HepG2 (cell line): ENCODE measurements around the gene SSX5. TPM values are rescaled to one million over a fixed set of nuclear protein-coding genes. Genes with fewer than 3 reads are reported as not detected.

Experiments used
- ATAC-seq: fragments of 200-7000 bp; cut with Tn5 transposase; 3 replicates; pipeline ENCODE4 v1.9.1; 2020; ENCODE audit warnings: mild to moderate bottlenecking, moderate library complexity
- BruUV-seq: library from RNA; stranded (reverse); fragments of 400-500 nt; replicated peaks from 2 replicates; lab custom pipeline; 2021; lab: Mats Ljungman, UMichigan
- CTCF ChIA-PET: fragments of 300-600 bp; formaldehyde crosslinking; extraction: SDS; loops from one replicate; lab custom pipeline; 2021; ENCODE audit warnings: low total read pairs, inconsistent platforms, low intra/inter-chr PET ratio; lab: Yijun Ruan, JAX
- POLR2A ChIA-PET: fragments of 350-600 bp; sonication (Branson Sonifier 250); formaldehyde crosslinking; loops from one replicate; lab custom pipeline; 2020; ENCODE audit warnings: antibody characterized with exemption, inconsistent platforms; lab: Yijun Ruan, JAX
- DNase-seq: peaks from one replicate; pipeline ENCODE4 v3.0.0-alpha.2; 2015; ENCODE audit warnings: low spot score
- FAIRE-seq: peaks from 3 replicates; lab custom pipeline; 2011; peaks lifted over from hg19 to GRCh38; lab: Jason Lieb, UNC
- H2AFZ ChIP-seq: one replicate; pipeline ENCODE4 v1.6.1; 2011; ENCODE audit warnings: low read length, inconsistent platforms
- H3K27ac ChIP-seq: fragments of 300-600 bp; 3 replicates; pipeline ENCODE4 v1.8.0; 2011; ENCODE audit warnings: mixed run types, mild to moderate bottlenecking, mixed read lengths, low read length, inconsistent platforms; ENCODE audit not compliant: insufficient read depth; ENCODE audit errors: extremely low read length
- H3K27me3 ChIP-seq, 2 experiments: fragments of 200-600 bp in 1 of 2; 2 replicates in 1 of 2; 3 replicates in 1 of 2; pipeline versions ENCODE4 v1.6.0 to v1.8.0; 2011; ENCODE audit warnings: low read length in 2 of 2, mild to moderate bottlenecking in 2 of 2, moderate library complexity in 2 of 2, inconsistent platforms in 1 of 2; ENCODE audit not compliant: insufficient read depth in 2 of 2, control insufficient read depth in 1 of 2
- H3K36me3 ChIP-seq, 2 experiments: fragments of 200-600 bp in 1 of 2; replicated peaks in 1 of 2; 2 replicates in 1 of 2; 3 replicates in 1 of 2; pipeline versions ENCODE4 v1.5.1 to v1.8.0; 2011; ENCODE audit warnings: low read length in 2 of 2, inconsistent platforms in 1 of 2; ENCODE audit not compliant: insufficient read depth in 2 of 2, control insufficient read depth in 1 of 2
- H3K4me1 ChIP-seq: 2 replicates; pipeline ENCODE4 v1.5.1; 2012; ENCODE audit warnings: low read length, inconsistent platforms; ENCODE audit not compliant: insufficient read depth
- H3K4me2 ChIP-seq: 2 replicates; pipeline ENCODE4 v1.6.0; 2011; ENCODE audit warnings: low read depth, low read length, inconsistent platforms
- H3K4me3 ChIP-seq, 3 experiments: fragments of 200-600 bp in 1 of 3; sonication (generic), shearing (Covaris generic) in 1 of 3; replicated peaks in 1 of 3; 2 replicates each; pipeline ENCODE4 v1.5.1; 2011 to 2016; ENCODE audit warnings: low read length in 3 of 3, inconsistent platforms in 2 of 3, low read depth in 2 of 3, mild to moderate bottlenecking in 2 of 3, control low read depth in 1 of 3, mixed read lengths in 1 of 3; ENCODE audit not compliant: insufficient read depth in 1 of 3
- H3K79me2 ChIP-seq: one replicate; pipeline ENCODE4 v1.6.1; 2011; ENCODE audit warnings: low read length, inconsistent platforms; ENCODE audit not compliant: insufficient read depth
- H3K9ac ChIP-seq: 2 replicates; pipeline ENCODE4 v1.6.0; 2011; ENCODE audit warnings: mild to moderate bottlenecking, low read depth, low read length, inconsistent platforms; ENCODE audit not compliant: insufficient read depth
- H3K9me3 ChIP-seq: 2 replicates; pipeline ENCODE4 v1.5.1; 2012; ENCODE audit warnings: mild to moderate bottlenecking, low read length
- H4K20me1 ChIP-seq: 2 replicates; pipeline ENCODE4 v1.6.0; 2011; ENCODE audit warnings: inconsistent platforms, mild to moderate bottlenecking, low read length, moderate library complexity; ENCODE audit not compliant: insufficient read depth
- CEBPG ChIP-seq: IDR thresholded peaks from 2 replicates; pipeline ENCODE4 v1.6.1; 2016
- FOXK1 ChIP-seq: sonication (generic); formaldehyde crosslinking; IDR thresholded peaks from 2 replicates; pipeline ENCODE4 v1.4.0; 2020; ENCODE audit warnings: low read depth, missing genetic modification reagents, borderline replicate concordance
- GMEB1 ChIP-seq: sonication (generic); formaldehyde crosslinking; IDR thresholded peaks from 2 replicates; pipeline ENCODE4 v1.5.1; 2020; ENCODE audit warnings: missing genetic modification reagents, mild to moderate bottlenecking, borderline replicate concordance
- HES4 ChIP-seq: sonication (generic); formaldehyde crosslinking; IDR thresholded peaks from 2 replicates; pipeline ENCODE4 v1.9.0; 2021; ENCODE audit warnings: mild to moderate bottlenecking, missing genetic modification reagents, borderline replicate concordance
- KLF6 ChIP-seq: IDR thresholded peaks from 2 replicates; pipeline ENCODE4 v1.8.0; 2016; ENCODE audit warnings: missing biosample characterization, missing genetic modification reagents
- MIER2 ChIP-seq: IDR thresholded peaks from 2 replicates; pipeline ENCODE4 v1.6.1; 2016; ENCODE audit warnings: missing biosample characterization, missing genetic modification reagents
- PHF20 ChIP-seq: sonication (generic); formaldehyde crosslinking; IDR thresholded peaks from 2 replicates; pipeline ENCODE4 v1.5.0; 2020; ENCODE audit warnings: mild to moderate bottlenecking, missing genetic modification reagents
- RNF219 ChIP-seq: sonication (generic); formaldehyde crosslinking; IDR thresholded peaks from 2 replicates; pipeline ENCODE4 v1.5.0; 2020; ENCODE audit warnings: mild to moderate bottlenecking, missing genetic modification reagents
- THAP11 ChIP-seq: IDR thresholded peaks from 2 replicates; pipeline ENCODE4 v1.6.1; 2016; ENCODE audit warnings: missing biosample characterization, missing genetic modification reagents
- TOPORS ChIP-seq: sonication (generic); formaldehyde crosslinking; IDR thresholded peaks from 2 replicates; pipeline ENCODE4 v1.8.0; 2023; ENCODE audit warnings: mild to moderate bottlenecking, missing genetic modification reagents
- XBP1 ChIP-seq: sonication (generic); formaldehyde crosslinking; IDR thresholded peaks from 2 replicates; pipeline ENCODE4 v1.5.0; 2020; ENCODE audit warnings: missing genetic modification reagents
- ZNF513 ChIP-seq: sonication (generic); formaldehyde crosslinking; conservative IDR thresholded peaks from 2 replicates; pipeline ENCODE4 v1.5.0; 2020; ENCODE audit warnings: missing genetic modification reagents
- WGBS: methylation state at CpG from one replicate; pipeline ENCODE4 v1.1.6; 2017; ENCODE audit warnings: low lambda C conversion rate; 5-methylcytosine and 5-hydroxymethylcytosine counted together
- in situ Hi-C: cut with HindIII; loops from 2 replicates; pipeline ENCODE4 v1.10.0; 2017; ENCODE audit warnings: low pct_unique_long_range_greater_than_20kb; ENCODE audit not compliant: extremely low pct_ligation_motif_present
- intact Hi-C: fragments of 100-400 bp; cut with micrococcal nuclease; formaldehyde crosslinking; loops from one replicate; pipeline ENCODE4 v1.10.0; 2022; ENCODE audit not compliant: unreplicated experiment
- polyA plus RNA-seq, 8 experiments: library from polyadenylated mRNA; depleted of rRNA in 3 of 8; stranded (reverse) in 7 of 8; unstranded in 1 of 8; fragments of >200 nt; fragmentation: Illumina TruSeq in 4 of 8; extraction: Trizol in 4 of 8; gene quantifications; 2 replicates each; pipeline versions ENCODE4 v1.2.1 to v1.2.3, GENCODE V29; 2011 to 2016; ENCODE audit warnings: low read depth in 4 of 8, missing spikeins in 1 of 8, mixed read lengths in 1 of 8; ENCODE audit not compliant: insufficient read depth in 1 of 8
- total RNA-seq, 5 experiments: library from RNA; depleted of rRNA; stranded (reverse); fragments of >200 nt; fragmentation: Illumina TruSeq; extraction: Trizol; gene quantifications; 2 replicates each; pipeline ENCODE4 v1.2.3, GENCODE V29; 2016; ENCODE audit warnings: low read depth in 1 of 5
- TF ChIP-seq, protein P1 (sequence below): sonication (generic); formaldehyde crosslinking; conservative IDR thresholded peaks from 2 replicates; pipeline ENCODE4 v1.4.0; 2020; ENCODE audit warnings: missing genetic modification reagents
- TF ChIP-seq, protein P2 (sequence below), 2 experiments: IDR thresholded peaks; 2 replicates each; pipeline ENCODE4 v1.6.1; 2011 to 2012; ENCODE audit warnings: low read length in 2 of 2, borderline replicate concordance in 1 of 2, low read depth in 1 of 2, mild to moderate bottlenecking in 1 of 2, moderate library complexity in 1 of 2

The SSX5 gene
- total and polyA plus RNA-seq, 2 of the 13 experiments (the other 11 are each of a cell fraction or from before 2014, with no cell fraction given) = not detected

GRCh38 chrX:48154796-48155195, 41.8 kb downstream of the SSX5 start:
- H3K27me3 ChIP-seq = peaks cover 0 to 1% of the 10 kb centered on the region in 2 experiments; a peak in 1 of 5 replicates
- BruUV-seq = no TSS peak
- H3K9me3 ChIP-seq = no peaks in the 10 kb centered on the region
- ChIA-PET CTCF (no interaction called here), POLR2A (no interaction called here)
- ATAC-seq (no peak), DNase-seq (no peak), FAIRE-seq (no peak)
- no peak overlapping the region for H3K9ac ChIP-seq
- no peaks in the 10 kb centered on the region for H3K36me3 ChIP-seq
- H3K27ac ChIP-seq = no peak overlapping the region
- H4K20me1 ChIP-seq = no peaks in the 10 kb centered on the region
- intact Hi-C loops = no loop called here
- no peak overlapping the region for H3K4me2 ChIP-seq
- no peak overlapping the region for H2AFZ ChIP-seq
- WGBS = 6% methylated on average over 2 of the region's 2 CpGs
- H3K4me1 ChIP-seq = no peaks in the 10 kb centered on the region
- H3K79me2 ChIP-seq = no peaks in the 10 kb centered on the region
- H3K4me3 ChIP-seq = no peak overlapping the region
- in situ Hi-C loops = no loop called here
- TF ChIP-seq GMEB1 (CRISPR knock-in tag) = no peak
- TF ChIP-seq KLF6 (CRISPR knock-in tag) = no peak
- no peak for TF ChIP-seq TOPORS (CRISPR knock-in tag)
- no peak for TF ChIP-seq XBP1 (CRISPR knock-in tag)
- TF ChIP-seq RNF219 = no peak
- TF ChIP-seq CEBPG (CRISPR knock-in tag) = no peak
- TF ChIP-seq PHF20 (CRISPR knock-in tag) = no peak
- TF ChIP-seq HES4 = no peak
- TF ChIP-seq THAP11 = no peak
- no peak for TF ChIP-seq ZNF513 (CRISPR knock-in tag)
- no peak for TF ChIP-seq MIER2 (CRISPR knock-in tag)
- TF ChIP-seq FOXK1 (CRISPR knock-in tag) = no peak
- TF ChIP-seq, protein P1, sequence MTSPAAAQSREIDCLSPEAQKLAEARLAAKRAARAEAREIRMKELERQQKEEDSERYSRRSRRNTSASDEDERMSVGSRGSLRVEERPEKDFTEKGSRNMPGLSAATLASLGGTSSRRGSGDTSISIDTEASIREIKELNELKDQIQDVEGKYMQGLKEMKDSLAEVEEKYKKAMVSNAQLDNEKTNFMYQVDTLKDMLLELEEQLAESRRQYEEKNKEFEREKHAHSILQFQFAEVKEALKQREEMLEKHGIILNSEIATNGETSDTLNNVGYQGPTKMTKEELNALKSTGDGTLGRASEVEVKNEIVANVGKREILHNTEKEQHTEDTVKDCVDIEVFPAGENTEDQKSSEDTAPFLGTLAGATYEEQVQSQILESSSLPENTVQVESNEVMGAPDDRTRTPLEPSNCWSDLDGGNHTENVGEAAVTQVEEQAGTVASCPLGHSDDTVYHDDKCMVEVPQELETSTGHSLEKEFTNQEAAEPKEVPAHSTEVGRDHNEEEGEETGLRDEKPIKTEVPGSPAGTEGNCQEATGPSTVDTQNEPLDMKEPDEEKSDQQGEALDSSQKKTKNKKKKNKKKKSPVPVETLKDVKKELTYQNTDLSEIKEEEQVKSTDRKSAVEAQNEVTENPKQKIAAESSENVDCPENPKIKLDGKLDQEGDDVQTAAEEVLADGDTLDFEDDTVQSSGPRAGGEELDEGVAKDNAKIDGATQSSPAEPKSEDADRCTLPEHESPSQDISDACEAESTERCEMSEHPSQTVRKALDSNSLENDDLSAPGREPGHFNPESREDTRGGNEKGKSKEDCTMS (CRISPR knock-in tag) = no peak
- TF ChIP-seq, protein P2, sequence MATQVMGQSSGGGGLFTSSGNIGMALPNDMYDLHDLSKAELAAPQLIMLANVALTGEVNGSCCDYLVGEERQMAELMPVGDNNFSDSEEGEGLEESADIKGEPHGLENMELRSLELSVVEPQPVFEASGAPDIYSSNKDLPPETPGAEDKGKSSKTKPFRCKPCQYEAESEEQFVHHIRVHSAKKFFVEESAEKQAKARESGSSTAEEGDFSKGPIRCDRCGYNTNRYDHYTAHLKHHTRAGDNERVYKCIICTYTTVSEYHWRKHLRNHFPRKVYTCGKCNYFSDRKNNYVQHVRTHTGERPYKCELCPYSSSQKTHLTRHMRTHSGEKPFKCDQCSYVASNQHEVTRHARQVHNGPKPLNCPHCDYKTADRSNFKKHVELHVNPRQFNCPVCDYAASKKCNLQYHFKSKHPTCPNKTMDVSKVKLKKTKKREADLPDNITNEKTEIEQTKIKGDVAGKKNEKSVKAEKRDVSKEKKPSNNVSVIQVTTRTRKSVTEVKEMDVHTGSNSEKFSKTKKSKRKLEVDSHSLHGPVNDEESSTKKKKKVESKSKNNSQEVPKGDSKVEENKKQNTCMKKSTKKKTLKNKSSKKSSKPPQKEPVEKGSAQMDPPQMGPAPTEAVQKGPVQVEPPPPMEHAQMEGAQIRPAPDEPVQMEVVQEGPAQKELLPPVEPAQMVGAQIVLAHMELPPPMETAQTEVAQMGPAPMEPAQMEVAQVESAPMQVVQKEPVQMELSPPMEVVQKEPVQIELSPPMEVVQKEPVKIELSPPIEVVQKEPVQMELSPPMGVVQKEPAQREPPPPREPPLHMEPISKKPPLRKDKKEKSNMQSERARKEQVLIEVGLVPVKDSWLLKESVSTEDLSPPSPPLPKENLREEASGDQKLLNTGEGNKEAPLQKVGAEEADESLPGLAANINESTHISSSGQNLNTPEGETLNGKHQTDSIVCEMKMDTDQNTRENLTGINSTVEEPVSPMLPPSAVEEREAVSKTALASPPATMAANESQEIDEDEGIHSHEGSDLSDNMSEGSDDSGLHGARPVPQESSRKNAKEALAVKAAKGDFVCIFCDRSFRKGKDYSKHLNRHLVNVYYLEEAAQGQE (IDR thresholded peaks at IDR 0.05; ENCODE audit: borderline replicate concordance in 1 of 2, low read depth in 1 of 2, low read length in 2 of 2) = no peak
